Measurements from ENCODE around the gene PEAR1.

Gene PEAR1

GRCh38 chr1:156935505-156936128 is 42.1 kb downstream of the PEAR1 start:
- Histone ChIP-seq H3K27me3 (ENCODE audit: control insufficient read depth, insufficient read depth, low read length) (peaks cover under 1% of the 10 kb centered on the region), H3K4me3 (ENCODE audit: low read length) (no peak overlapping the region), H3K27ac (ENCODE audit: low read depth, low read length) (no peak overlapping the region), H3K4me1 (ENCODE audit: control insufficient read depth, insufficient read depth, low read length) (peaks cover 4% of the 10 kb centered on the region), H3K9ac (ENCODE audit: low read length) (no peak overlapping the region), H3K36me3 (ENCODE audit: control insufficient read depth, insufficient read depth, low read length) (peaks cover 18% of the 10 kb centered on the region)

GRCh38 chr1:156936191-156936590 is 42.7 kb downstream of the PEAR1 start:
- Histone ChIP-seq H3K4me1 (ENCODE audit: control insufficient read depth, insufficient read depth, low read length) (peaks cover 4% of the 10 kb centered on the region), H3K27ac (ENCODE audit: low read depth, low read length) (no peak overlapping the region), H3K27me3 (ENCODE audit: control insufficient read depth, insufficient read depth, low read length) (no peaks in the 10 kb centered on the region), H3K9ac (ENCODE audit: low read length) (no peak overlapping the region), H3K36me3 (ENCODE audit: control insufficient read depth, insufficient read depth, low read length) (peaks cover 19% of the 10 kb centered on the region), H3K4me3 (ENCODE audit: low read length) (no peak overlapping the region)

DNA sequence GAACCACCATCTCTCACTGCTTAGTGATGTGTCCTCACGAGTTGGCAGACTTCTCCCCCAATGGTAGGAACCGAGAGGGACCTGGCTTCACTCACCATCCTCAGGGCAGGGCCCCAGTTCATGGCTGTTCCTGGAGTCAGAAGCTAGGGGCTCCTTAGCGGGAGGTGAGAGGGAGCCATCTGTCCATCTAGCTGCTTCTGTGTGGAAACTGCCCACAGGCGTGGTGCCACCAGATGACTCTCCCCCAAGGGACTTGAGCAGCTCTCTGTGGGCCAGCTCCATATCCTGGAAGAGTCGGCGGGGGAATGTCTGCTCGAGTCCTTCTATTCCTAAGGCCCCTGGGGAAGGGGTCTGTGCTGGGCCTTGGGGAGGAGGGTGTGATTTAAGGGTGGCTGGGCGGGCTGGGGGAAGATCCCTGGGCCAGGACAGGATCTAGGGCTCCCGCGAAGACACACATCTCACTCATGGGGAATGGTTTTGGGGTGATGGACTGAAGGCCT is 43.3 kb downstream of the PEAR1 start:
- H3K9ac ChIP-seq (ENCODE audit: low read length), result no peak overlapping the region
- no peaks in the 10 kb centered on the region for H3K4me1 ChIP-seq (ENCODE audit: control insufficient read depth, insufficient read depth, low read length)
- H3K27ac ChIP-seq (ENCODE audit: low read depth, low read length), result no peak overlapping the region
- no peaks in the 10 kb centered on the region for H3K27me3 ChIP-seq (ENCODE audit: control insufficient read depth, insufficient read depth, low read length)
- H3K4me3 ChIP-seq (ENCODE audit: low read length), result no peak overlapping the region
- peaks cover 23% of the 10 kb centered on the region for H3K36me3 ChIP-seq (ENCODE audit: control insufficient read depth, insufficient read depth, low read length)

DNA sequence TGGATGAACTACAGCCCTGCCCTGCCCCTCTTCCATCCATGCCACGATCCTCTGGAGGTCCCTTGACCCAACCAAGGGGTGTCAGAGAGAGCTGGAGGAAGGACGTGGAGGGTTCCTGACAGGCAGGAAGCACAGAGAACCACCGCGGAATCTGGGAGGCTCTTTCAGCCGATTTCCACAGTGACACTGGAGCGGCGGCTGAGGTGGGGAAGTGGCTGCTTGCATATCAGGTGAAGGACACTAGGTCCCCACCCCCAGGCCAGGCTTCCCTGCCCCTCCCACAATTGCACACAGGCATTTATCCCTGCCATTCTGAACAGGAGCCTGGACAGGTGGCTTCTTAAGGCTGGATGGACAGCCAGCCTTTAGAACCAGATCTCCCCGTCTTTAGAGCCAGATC is 44.4 kb downstream of the PEAR1 start:
- Histone ChIP-seq H3K27me3 (ENCODE audit: control insufficient read depth, insufficient read depth, low read length) (no peaks in the 10 kb centered on the region), H3K4me1 (ENCODE audit: control insufficient read depth, insufficient read depth, low read length) (no peaks in the 10 kb centered on the region), H3K27ac (ENCODE audit: low read depth, low read length) (no peak overlapping the region), H3K36me3 (ENCODE audit: control insufficient read depth, insufficient read depth, low read length) (peaks cover 32% of the 10 kb centered on the region), H3K4me3 (ENCODE audit: low read length) (no peak overlapping the region), H3K9ac (ENCODE audit: low read length) (no peak overlapping the region)

GRCh38 chr1:156938813-156939212 is 45.3 kb downstream of the PEAR1 start:
- Histone ChIP-seq H3K27ac (ENCODE audit: low read depth, low read length) (no peak overlapping the region), H3K27me3 (ENCODE audit: control insufficient read depth, insufficient read depth, low read length) (no peaks in the 10 kb centered on the region), H3K4me3 (ENCODE audit: low read length) (no peak overlapping the region), H3K9ac (ENCODE audit: low read length) (no peak overlapping the region), H3K4me1 (ENCODE audit: control insufficient read depth, insufficient read depth, low read length) (no peaks in the 10 kb centered on the region), H3K36me3 (ENCODE audit: control insufficient read depth, insufficient read depth, low read length) (peaks cover 37% of the 10 kb centered on the region)

- peaks cover 41% of the 10 kb centered on the region for H3K36me3 ChIP-seq (ENCODE audit: control insufficient read depth, insufficient read depth, low read length)
- no peaks in the 10 kb centered on the region for H3K27me3 ChIP-seq (ENCODE audit: control insufficient read depth, insufficient read depth, low read length)
- no peaks in the 10 kb centered on the region for H3K4me1 ChIP-seq (ENCODE audit: control insufficient read depth, insufficient read depth, low read length)
- H3K4me3 ChIP-seq (ENCODE audit: low read length), result no peak overlapping the region
- H3K9ac ChIP-seq (ENCODE audit: low read length), result no peak overlapping the region
- H3K27ac ChIP-seq (ENCODE audit: low read depth, low read length), result no peak overlapping the region
These were observed 46.3 kb downstream of the PEAR1 start for GRCh38 chr1:156939786-156940334.

DNA sequence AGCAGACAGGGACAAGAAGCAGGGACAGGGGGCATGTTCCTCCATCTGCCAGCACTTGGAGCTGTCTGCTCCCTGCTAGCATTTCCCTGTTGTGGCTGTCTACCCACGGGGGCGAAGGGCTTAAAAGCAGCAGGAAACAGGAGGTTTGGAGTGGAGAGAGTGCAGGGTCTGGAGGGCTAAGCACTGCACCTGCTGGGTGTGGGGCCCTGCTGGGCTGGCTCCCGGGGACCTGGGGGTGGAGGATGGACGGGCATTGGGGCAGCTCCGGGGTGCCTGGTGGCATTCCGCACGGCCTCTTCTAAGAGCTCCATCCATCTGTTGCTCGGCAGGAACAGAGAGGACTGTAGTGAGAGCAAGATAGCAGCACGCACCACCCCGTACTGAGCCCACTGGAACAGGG is 48.2 kb downstream of the PEAR1 start:
- Histone ChIP-seq H3K9ac (ENCODE audit: low read length) (no peak overlapping the region), H3K4me1 (ENCODE audit: control insufficient read depth, insufficient read depth, low read length) (no peaks in the 10 kb centered on the region), H3K36me3 (ENCODE audit: control insufficient read depth, insufficient read depth, low read length) (peaks cover 57% of the 10 kb centered on the region), H3K27ac (ENCODE audit: low read depth, low read length) (no peak overlapping the region), H3K4me3 (ENCODE audit: low read length) (no peak overlapping the region), H3K27me3 (ENCODE audit: control insufficient read depth, insufficient read depth, low read length) (no peaks in the 10 kb centered on the region)

- no peak overlapping the region for H3K27ac ChIP-seq (ENCODE audit: low read depth, low read length)
- no peaks in the 10 kb centered on the region for H3K4me1 ChIP-seq (ENCODE audit: control insufficient read depth, insufficient read depth, low read length)
- H3K9ac ChIP-seq (ENCODE audit: low read length), result no peak overlapping the region
- H3K4me3 ChIP-seq (ENCODE audit: low read length), result no peak overlapping the region
- H3K36me3 ChIP-seq (ENCODE audit: control insufficient read depth, insufficient read depth, low read length), result peaks cover 54% of the 10 kb centered on the region
- no peaks in the 10 kb centered on the region for H3K27me3 ChIP-seq (ENCODE audit: control insufficient read depth, insufficient read depth, low read length)
These were observed 48.7 kb downstream of the PEAR1 start for GRCh38 chr1:156942176-156942575.

GRCh38 chr1:156942576-156942975 is 49.1 kb downstream of the PEAR1 start:
- no peak overlapping the region for H3K9ac ChIP-seq (ENCODE audit: low read length)
- no peak overlapping the region for H3K4me3 ChIP-seq (ENCODE audit: low read length)
- H3K36me3 ChIP-seq (ENCODE audit: control insufficient read depth, insufficient read depth, low read length), result peaks cover 51% of the 10 kb centered on the region
- no peaks in the 10 kb centered on the region for H3K27me3 ChIP-seq (ENCODE audit: control insufficient read depth, insufficient read depth, low read length)
- H3K4me1 ChIP-seq (ENCODE audit: control insufficient read depth, insufficient read depth, low read length), result no peaks in the 10 kb centered on the region
- H3K27ac ChIP-seq (ENCODE audit: low read depth, low read length), result no peak overlapping the region

- H3K27me3 ChIP-seq (ENCODE audit: control insufficient read depth, insufficient read depth, low read length), result no peaks in the 10 kb centered on the region
- no peak overlapping the region for H3K9ac ChIP-seq (ENCODE audit: low read length)
- peaks cover 60% of the 10 kb centered on the region for H3K36me3 ChIP-seq (ENCODE audit: control insufficient read depth, insufficient read depth, low read length)
- no peak overlapping the region for H3K4me3 ChIP-seq (ENCODE audit: low read length)
- no peaks in the 10 kb centered on the region for H3K4me1 ChIP-seq (ENCODE audit: control insufficient read depth, insufficient read depth, low read length)
- H3K27ac ChIP-seq (ENCODE audit: low read depth, low read length), result no peak overlapping the region
These were observed 50.2 kb downstream of the PEAR1 start for GRCh38 chr1:156943756-156944155.

- Histone ChIP-seq H3K27ac (ENCODE audit: low read depth, low read length) (no peak overlapping the region), H3K27me3 (ENCODE audit: control insufficient read depth, insufficient read depth, low read length) (no peaks in the 10 kb centered on the region), H3K4me3 (ENCODE audit: low read length) (no peak overlapping the region), H3K4me1 (ENCODE audit: control insufficient read depth, insufficient read depth, low read length) (no peaks in the 10 kb centered on the region), H3K9ac (ENCODE audit: low read length) (no peak overlapping the region), H3K36me3 (ENCODE audit: control insufficient read depth, insufficient read depth, low read length) (peaks cover 64% of the 10 kb centered on the region)
These were observed 50.8 kb downstream of the PEAR1 start for GRCh38 chr1:156944268-156944667.

DNA sequence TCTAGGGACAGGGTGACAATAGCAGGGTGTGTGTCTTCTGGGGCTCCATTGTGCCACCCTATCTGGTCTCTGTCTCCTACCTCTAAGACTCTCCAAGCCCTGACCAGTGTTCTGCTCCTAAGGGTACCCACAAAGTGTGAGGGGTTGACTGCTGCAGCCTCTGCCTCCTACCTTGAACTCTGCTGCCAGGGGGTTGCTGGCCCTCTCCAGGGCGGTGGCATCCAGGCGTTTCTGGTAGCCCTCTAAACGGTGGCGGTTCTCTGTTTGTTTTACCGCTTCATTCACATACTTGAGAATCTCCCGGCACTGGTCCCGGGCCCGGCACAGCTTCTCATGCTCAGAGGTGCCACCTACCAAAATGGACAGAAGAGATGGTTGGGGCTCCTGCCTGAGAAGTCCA is 51.3 kb downstream of the PEAR1 start:
- Histone ChIP-seq H3K36me3 (ENCODE audit: control insufficient read depth, insufficient read depth, low read length) (peaks cover 62% of the 10 kb centered on the region), H3K4me3 (ENCODE audit: low read length) (no peak overlapping the region), H3K27ac (ENCODE audit: low read depth, low read length) (no peak overlapping the region)

More for the DNA sequence above, 51.3 kb downstream of the PEAR1 start:
- no peaks in the 10 kb centered on the region for H3K27me3 ChIP-seq (ENCODE audit: control insufficient read depth, insufficient read depth, low read length)
- no peak overlapping the region for H3K9ac ChIP-seq (ENCODE audit: low read length)
- H3K4me1 ChIP-seq (ENCODE audit: control insufficient read depth, insufficient read depth, low read length), result no peaks in the 10 kb centered on the region

Data from rectal smooth muscle tissue (tissue), 1 donor.